DOHH2 (cell line): ENCODE results near the gene PNPLA7.

Experiments used
- CTCF ChIP-seq: fragments of 200-600 bp; sonication (generic); IDR thresholded peaks from one replicate; pipeline ENCODE4 v1.5.1; 2014; ENCODE audit warnings: antibody characterized with exemption, mild to moderate bottlenecking, low read depth, low read length; ENCODE audit not compliant: poor library complexity, severe bottlenecking
- EZH2phosphoT487 ChIP-seq: fragments of 200-600 bp; sonication (generic); IDR thresholded peaks from 2 replicates; pipeline ENCODE4 v1.6.1; 2017; ENCODE audit warnings: borderline replicate concordance, mild to moderate bottlenecking, antibody characterized with exemption, low read length, moderate library complexity, mixed read lengths

GRCh38 chr9:137459152-137459600, 91.0 kb downstream of the PNPLA7 start, which contains the start of gene NSMF:
- TF ChIP-seq CTCF (no peak), EZH2phosphoT487 (no peak)
